A549 (cell line): Measurements from ENCODE around the gene PON1. TPM values are rescaled to one million over a fixed set of nuclear protein-coding genes. Genes with fewer than 3 reads are reported as not detected.

ENCODE experiments used
- ATAC-seq, 2 experiments: fragments of 200-7000 bp in 1 of 2; fragments of >200 bp in 1 of 2; cut with Nextera tagmentation in 1 of 2; cut with Tn5 transposase in 1 of 2; 3 replicates each; pipeline versions ENCODE4 v1.8.0 to v1.9.1; 2018 to 2020; ENCODE audit warnings: mild to moderate bottlenecking in 1 of 2, moderate library complexity in 1 of 2
- CTCF ChIA-PET: fragments of 300-600 bp; sonication (Branson Sonifier 250); formaldehyde crosslinking; extraction: SDS; loops from one replicate; lab custom pipeline; 2021; ENCODE audit warnings: antibody characterized with exemption, inconsistent platforms; lab: Yijun Ruan, JAX
- POLR2A ChIA-PET: fragments of 350-600 bp; formaldehyde crosslinking; extraction: SDS; loops from one replicate; lab custom pipeline; 2021; ENCODE audit warnings: antibody characterized with exemption, inconsistent platforms; lab: Yijun Ruan, JAX
- DNase-seq, 2 experiments: peaks; one replicate each; pipeline versions ENCODE4 v3.0.0 to v3.0.0-alpha.2; 2011 to 2016; ENCODE audit warnings: low read depth in 1 of 2, low spot score in 1 of 2
- FAIRE-seq: peaks from 2 replicates; lab custom pipeline; 2011; peaks lifted over from hg19 to GRCh38; lab: Jason Lieb, UNC
- H3K27ac ChIP-seq, 2 experiments: fragments of >200 bp; sonication (Bioruptor Twin); formaldehyde crosslinking; 3 replicates each; pipeline ENCODE4 v1.5.1; 2016 to 2017
- H3K4me1 ChIP-seq: fragments of >200 bp; sonication (Bioruptor Twin); formaldehyde crosslinking; 3 replicates; pipeline ENCODE4 v1.6.1; 2016
- H3K4me2 ChIP-seq: fragments of >200 bp; sonication (Bioruptor Twin); formaldehyde crosslinking; 3 replicates; pipeline ENCODE4 v1.6.1; 2016
- H3K4me3 ChIP-seq: fragments of >200 bp; sonication (Bioruptor Twin); formaldehyde crosslinking; 3 replicates; pipeline ENCODE4 v1.5.1; 2016
- H3K9me3 ChIP-seq: fragments of >200 bp; sonication (Bioruptor Twin); formaldehyde crosslinking; 3 replicates; pipeline ENCODE4 v1.6.1; 2016
- CBX2 ChIP-seq: fragments of 200-600 bp; sonication (generic); IDR thresholded peaks from 2 replicates; pipeline ENCODE4 v1.6.1; 2016; ENCODE audit warnings: low read depth, mild to moderate bottlenecking, borderline replicate concordance
- CBX8 ChIP-seq: fragments of 200-600 bp; sonication (generic); IDR thresholded peaks from 2 replicates; pipeline ENCODE4 v1.6.1; 2016
- EHF ChIP-seq: fragments of 250-450 bp; sonication (Bioruptor Pico); IDR thresholded peaks from 2 replicates; pipeline ENCODE4 v1.5.0; 2020; ENCODE audit warnings: mild to moderate bottlenecking
- EHMT2 ChIP-seq: fragments of 200-600 bp; sonication (generic); IDR thresholded peaks from 2 replicates; pipeline ENCODE4 v1.6.1; 2016; ENCODE audit warnings: antibody characterized with exemption, low read depth, mild to moderate bottlenecking, moderate library complexity
- EP300 ChIP-seq, 2 experiments: fragments of >200 bp; sonication (Bioruptor Twin); formaldehyde crosslinking; IDR thresholded peaks; 2 replicates in 1 of 2; 3 replicates in 1 of 2; pipeline ENCODE4 v1.6.1; 2016 to 2017
- FOSL2 ChIP-seq, 2 experiments: fragments of 450-650 bp in 1 of 2; fragments of >200 bp in 1 of 2; sonication (Bioruptor Twin) in 1 of 2; formaldehyde crosslinking; IDR thresholded peaks; 2 replicates each; pipeline versions ENCODE4 v1.5.0 to v1.6.1; 2016 to 2020; ENCODE audit warnings: mild to moderate bottlenecking in 1 of 2, moderate library complexity in 1 of 2
- FOXS1 ChIP-seq: fragments of 250-450 bp; sonication (Bioruptor Pico); IDR thresholded peaks from 2 replicates; pipeline ENCODE4 v1.5.0; 2020; ENCODE audit warnings: mild to moderate bottlenecking, moderate library complexity
- GATA3 ChIP-seq: IDR thresholded peaks from 2 replicates; pipeline ENCODE4 v1.6.1; 2012; ENCODE audit warnings: borderline replicate concordance
- HEYL ChIP-seq: fragments of 250-450 bp; sonication (Bioruptor Pico); IDR thresholded peaks from 2 replicates; pipeline ENCODE4 v1.8.0; 2021; ENCODE audit warnings: mild to moderate bottlenecking, moderate library complexity
- JUN ChIP-seq, 2 experiments: fragments of >200 bp; sonication (Bioruptor Twin); formaldehyde crosslinking; IDR thresholded peaks; 2 replicates in 1 of 2; 3 replicates in 1 of 2; pipeline ENCODE4 v1.6.1; 2016 to 2017
- KDM5A ChIP-seq: fragments of 200-600 bp; sonication (generic); IDR thresholded peaks from 2 replicates; pipeline ENCODE4 v1.6.1; 2016; ENCODE audit warnings: antibody characterized with exemption, mild to moderate bottlenecking
- NFE2L2 ChIP-seq: fragments of 150-350 bp; conservative IDR thresholded peaks from 2 replicates; pipeline ENCODE4 v1.6.1; 2014; ENCODE audit warnings: low read length
- NPAS2 ChIP-seq: fragments of 250-450 bp; sonication (Bioruptor Pico); IDR thresholded peaks from 2 replicates; pipeline ENCODE4 v1.8.0; 2022; ENCODE audit warnings: mild to moderate bottlenecking, moderate library complexity, borderline replicate concordance
- POLR2A ChIP-seq: IDR thresholded peaks from 2 replicates; pipeline ENCODE4 v1.6.1; 2012; ENCODE audit warnings: mild to moderate bottlenecking, low read length
- POLR2AphosphoS2 ChIP-seq: conservative IDR thresholded peaks from 2 replicates; pipeline ENCODE4 v1.6.1; 2012; ENCODE audit warnings: low read length, improper control_type of control experiment, inconsistent platforms
- RAD21 ChIP-seq, 2 experiments: fragments of >200 bp in 1 of 2; sonication (Bioruptor Twin) in 1 of 2; formaldehyde crosslinking in 1 of 2; IDR thresholded peaks in 1 of 2; conservative IDR thresholded peaks in 1 of 2; 2 replicates in 1 of 2; 3 replicates in 1 of 2; pipeline ENCODE4 v1.6.1; 2012 to 2018; ENCODE audit warnings: inconsistent platforms in 1 of 2
- RCOR1 ChIP-seq: fragments of 150-350 bp; IDR thresholded peaks from 2 replicates; pipeline ENCODE4 v1.6.1; 2014; ENCODE audit warnings: antibody characterized with exemption, low read length, low read depth
- TP53 ChIP-seq: fragments of 250-450 bp; sonication (Bioruptor Pico); IDR thresholded peaks from 2 replicates; pipeline ENCODE4 v1.5.0; 2021; ENCODE audit warnings: mild to moderate bottlenecking, moderate library complexity
- ZC3H11A ChIP-seq: fragments of 450-650 bp; IDR thresholded peaks from 2 replicates; pipeline ENCODE4 v1.6.1; 2014; ENCODE audit warnings: antibody characterized with exemption, mild to moderate bottlenecking
- WGBS: methylation state at CpG from one replicate; pipeline ENCODE4 v1.1.6; 2017; ENCODE audit errors: missing lambda C conversion rate; 5-methylcytosine and 5-hydroxymethylcytosine counted together
- polyA plus RNA-seq, 4 experiments: library from polyadenylated mRNA; depleted of rRNA in 3 of 4; stranded (reverse); fragments of >200 nt; fragmentation: RNase III in 1 of 4; extraction: RNeasy Plus Mini Kit Qiagen cat#74134 plus additional on column Dnase treatment in 1 of 4; gene quantifications; 2 replicates in 3 of 4; 3 replicates in 1 of 4; pipeline ENCODE4 v1.2.3, GENCODE V29; 2011 to 2017
- TF ChIP-seq, protein P1 (sequence below): fragments of >200 bp; sonication (Bioruptor Twin); formaldehyde crosslinking; IDR thresholded peaks from 2 replicates; pipeline ENCODE4 v1.6.1; 2016
- TF ChIP-seq, protein P2 (sequence below): fragments of 250-450 bp; sonication (Bioruptor Pico); IDR thresholded peaks from 2 replicates; pipeline ENCODE4 v1.5.0; 2020; ENCODE audit warnings: low read depth, mild to moderate bottlenecking, moderate library complexity
- TF ChIP-seq, protein P3 (sequence below): fragments of >200 bp; sonication (Bioruptor Twin); formaldehyde crosslinking; IDR thresholded peaks from 3 replicates; pipeline ENCODE4 v1.6.1; 2016
- TF ChIP-seq, protein P4 (sequence below): IDR thresholded peaks from 2 replicates; pipeline ENCODE4 v1.6.1; 2012

PON1 gene
- polyA plus RNA-seq, 2 of the 4 experiments (the other 2 are of a cell fraction) = 0.93 to 6.6 TPM

DNA sequence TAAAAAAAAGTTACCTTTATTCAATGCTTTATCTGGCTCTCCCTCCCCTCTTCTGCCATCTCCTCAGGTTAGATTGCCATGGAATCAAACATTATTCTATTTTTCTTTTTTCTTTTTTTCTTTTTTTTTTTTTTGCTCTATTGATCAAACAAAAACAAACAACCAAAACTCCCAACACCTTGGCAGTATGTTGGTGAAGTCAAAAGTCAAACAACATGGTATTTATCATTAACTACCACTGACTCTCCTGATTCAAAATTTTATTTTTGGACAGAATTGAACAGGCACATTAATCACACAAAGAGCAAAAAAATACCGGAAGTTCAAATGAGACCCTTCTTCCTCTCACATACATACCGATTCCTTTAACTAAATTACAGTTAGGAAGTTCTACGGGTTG, 6.4 kb downstream of the PON1 start:
- CTCF ChIA-PET = no interaction called here

DNA sequence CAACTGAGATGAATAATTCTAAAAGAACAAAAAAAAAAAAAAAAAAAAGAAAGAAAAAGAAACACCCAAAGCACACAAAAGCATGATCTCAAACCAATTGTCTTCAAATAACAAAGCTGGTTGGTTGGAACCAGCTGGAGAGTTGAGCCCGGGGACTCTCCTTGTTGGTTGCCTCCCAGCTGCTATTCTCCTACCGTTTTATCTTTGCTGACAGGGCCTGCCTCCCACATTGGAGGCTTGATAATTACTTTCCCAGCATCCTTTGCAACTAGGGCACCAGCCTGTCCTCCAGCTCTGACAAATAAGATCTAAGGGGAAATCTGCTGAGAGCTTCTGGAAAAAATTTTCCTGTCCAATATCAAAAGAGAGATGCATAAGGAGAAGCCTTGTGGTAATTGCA, 6.8 kb downstream of the PON1 start:
- peak overlapping the region; percentile 7; the same call in 2 of the 3 replicates for H3K4me2 ChIP-seq
- no peak for TF ChIP-seq KDM5A
- no peak for TF ChIP-seq RCOR1
- no peak for TF ChIP-seq RAD21 (conservative IDR thresholded peaks at IDR 0.05 in 1 of 2, IDR thresholded peaks at IDR 0.05 in 1 of 2)
- TF ChIP-seq, protein P1, sequence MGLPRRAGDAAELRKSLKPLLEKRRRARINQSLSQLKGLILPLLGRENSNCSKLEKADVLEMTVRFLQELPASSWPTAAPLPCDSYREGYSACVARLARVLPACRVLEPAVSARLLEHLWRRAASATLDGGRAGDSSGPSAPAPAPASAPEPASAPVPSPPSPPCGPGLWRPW = no peak
- TF ChIP-seq EHF (CRISPR knock-in tag) = no peak
- no peak for TF ChIP-seq CBX8
- no peak for TF ChIP-seq POLR2A
- no peak for TF ChIP-seq HEYL (CRISPR knock-in tag)
- TF ChIP-seq, protein P2, sequence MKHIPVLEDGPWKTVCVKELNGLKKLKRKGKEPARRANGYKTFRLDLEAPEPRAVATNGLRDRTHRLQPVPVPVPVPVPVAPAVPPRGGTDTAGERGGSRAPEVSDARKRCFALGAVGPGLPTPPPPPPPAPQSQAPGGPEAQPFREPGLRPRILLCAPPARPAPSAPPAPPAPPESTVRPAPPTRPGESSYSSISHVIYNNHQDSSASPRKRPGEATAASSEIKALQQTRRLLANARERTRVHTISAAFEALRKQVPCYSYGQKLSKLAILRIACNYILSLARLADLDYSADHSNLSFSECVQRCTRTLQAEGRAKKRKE (CRISPR knock-in tag) = no peak
- TF ChIP-seq FOXS1 (CRISPR knock-in tag) = no peak
- no peak for TF ChIP-seq GATA3
- TF ChIP-seq FOSL2 (IDR thresholded peaks at IDR 0.05) = no peak
- TF ChIP-seq FOSL2 (CRISPR knock-in tag; IDR thresholded peaks at IDR 0.05) = no peak
- TF ChIP-seq, protein P3, sequence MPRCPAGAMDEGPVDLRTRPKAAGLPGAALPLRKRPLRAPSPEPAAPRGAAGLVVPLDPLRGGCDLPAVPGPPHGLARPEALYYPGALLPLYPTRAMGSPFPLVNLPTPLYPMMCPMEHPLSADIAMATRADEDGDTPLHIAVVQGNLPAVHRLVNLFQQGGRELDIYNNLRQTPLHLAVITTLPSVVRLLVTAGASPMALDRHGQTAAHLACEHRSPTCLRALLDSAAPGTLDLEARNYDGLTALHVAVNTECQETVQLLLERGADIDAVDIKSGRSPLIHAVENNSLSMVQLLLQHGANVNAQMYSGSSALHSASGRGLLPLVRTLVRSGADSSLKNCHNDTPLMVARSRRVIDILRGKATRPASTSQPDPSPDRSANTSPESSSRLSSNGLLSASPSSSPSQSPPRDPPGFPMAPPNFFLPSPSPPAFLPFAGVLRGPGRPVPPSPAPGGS = no peak
- no peak for TF ChIP-seq EHMT2
- 46% methylated on average over 2 of the region's 2 CpGs for WGBS
- peaks cover 25% of the 10 kb centered on the region for H3K4me1 ChIP-seq
- H3K9me3 ChIP-seq = no peaks in the 10 kb centered on the region
- ChIA-PET POLR2A (interaction anchor here (0.7 kb wide), 1 partner anchor 522 kb away, joined by 9 read pairs; no protein-coding TSS in a partner anchor), CTCF (no interaction called here)
- peak overlapping the region; percentile 25 to 59; a peak in 2 of 6 replicates for H3K27ac ChIP-seq
- ATAC-seq (no peak), DNase-seq (no peak), FAIRE-seq (no peak)
- no peak overlapping the region for H3K4me3 ChIP-seq

More for the DNA sequence above, 6.4 kb downstream of the PON1 start:
- no peak overlapping the region for H3K4me3 ChIP-seq
- peak overlapping the region; percentile 7; the same call in 2 of the 3 replicates for H3K4me2 ChIP-seq
- WGBS = 80% methylated on average over 3 of the region's 3 CpGs
- no peaks in the 10 kb centered on the region for H3K9me3 ChIP-seq
- ATAC-seq (no peak), FAIRE-seq (no peak), DNase-seq (no peak)
- POLR2A ChIA-PET = interaction anchor here (0.7 kb wide), 1 partner anchor 523 kb away, joined by 9 read pairs; no protein-coding TSS in a partner anchor
- H3K27ac ChIP-seq = peak overlapping the region; percentile 25 to 59; a peak in 4 of 6 replicates
- peaks cover 29% of the 10 kb centered on the region for H3K4me1 ChIP-seq
- no peak for TF ChIP-seq CBX2
- TF ChIP-seq EP300 (IDR thresholded peaks at IDR 0.05) = no peak
- TF ChIP-seq POLR2AphosphoS2 = no peak

DNA sequence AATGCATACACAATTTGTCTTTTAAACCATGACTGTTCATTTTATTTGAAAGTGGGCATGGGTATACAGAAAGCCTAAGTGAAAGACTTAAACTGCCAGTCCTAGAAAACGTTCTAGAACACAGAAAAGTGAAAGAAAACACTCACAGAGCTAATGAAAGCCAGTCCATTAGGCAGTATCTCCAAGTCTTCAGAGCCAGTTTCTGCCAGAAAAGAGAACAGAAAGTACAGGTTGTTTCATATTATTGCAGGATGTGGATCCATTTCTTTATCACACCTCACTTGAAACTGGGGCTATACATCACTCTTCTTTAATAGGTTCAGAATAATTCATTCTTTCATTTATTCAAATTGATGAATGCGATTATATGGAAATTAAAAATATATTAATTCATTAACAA, 7.7 kb downstream of the PON1 start:
- H3K27ac ChIP-seq = no peak overlapping the region
- POLR2A ChIA-PET = no interaction called here
- peaks cover 22% of the 10 kb centered on the region for H3K4me1 ChIP-seq
- H3K9me3 ChIP-seq = no peaks in the 10 kb centered on the region
- TF ChIP-seq ZC3H11A (no peak), NPAS2 (CRISPR knock-in tag) (no peak), JUN (IDR thresholded peaks at IDR 0.05) (no peak), TP53 (CRISPR knock-in tag) (no peak), NFE2L2 (0 out of 2 replicates have a peak, but pooled peaks have one; percentile 19)
- TF ChIP-seq, protein P4, sequence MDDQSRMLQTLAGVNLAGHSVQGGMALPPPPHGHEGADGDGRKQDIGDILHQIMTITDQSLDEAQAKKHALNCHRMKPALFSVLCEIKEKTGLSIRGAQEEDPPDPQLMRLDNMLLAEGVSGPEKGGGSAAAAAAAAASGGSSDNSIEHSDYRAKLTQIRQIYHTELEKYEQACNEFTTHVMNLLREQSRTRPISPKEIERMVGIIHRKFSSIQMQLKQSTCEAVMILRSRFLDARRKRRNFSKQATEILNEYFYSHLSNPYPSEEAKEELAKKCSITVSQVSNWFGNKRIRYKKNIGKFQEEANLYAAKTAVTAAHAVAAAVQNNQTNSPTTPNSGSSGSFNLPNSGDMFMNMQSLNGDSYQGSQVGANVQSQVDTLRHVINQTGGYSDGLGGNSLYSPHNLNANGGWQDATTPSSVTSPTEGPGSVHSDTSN = no peak
- no peak overlapping the region for H3K4me3 ChIP-seq
- CTCF ChIA-PET = interaction anchor here (1.2 kb wide), 1 partner anchor 51 kb away, joined by 3 read pairs; no protein-coding TSS in a partner anchor
- H3K4me2 ChIP-seq = no peak overlapping the region
- DNase-seq (no peak), ATAC-seq (no peak), FAIRE-seq (no peak)
- 65% methylated on average over 2 of the region's 2 CpGs for WGBS
